Measurements from ENCODE around the gene SEC31A. TPM values are rescaled to one million over a fixed set of nuclear protein-coding genes. Genes with fewer than 3 reads are reported as not detected.
A peak's percentile ranks its signal among the peaks of the same experiment; 100 is the strongest.

Gene SEC31A
- polyA plus RNA-seq, 1 of the 3 experiments (the other 2 are of a cell fraction), result 147 TPM

GRCh38 chr4:82898322-82899243 lies 7.6 kb upstream of the SEC31A start (continued):
- TF ChIP-seq RCOR1 (IDR thresholded peaks at IDR 0.05; ENCODE audit: low read length), result no peak

GRCh38 chr4:82896755-82897154 lies 5.8 kb upstream of the SEC31A start:
- H3K4me3 ChIP-seq (ENCODE audit: low read depth in 2 of 2, low read length in 1 of 2), result 0 out of 4 replicates have a peak overlapping the region, but pooled peaks of 1 of the 2 experiments have one; percentile 97
- H4K20me1 ChIP-seq (ENCODE audit: insufficient read depth), result peaks cover 11% of the 10 kb centered on the region; the same call in 1 of the 2 replicates
- peak overlapping the region; percentile 83; the same call in 1 of the 2 replicates for H3K4me2 ChIP-seq
- no peak for DNase-seq
- 77% methylated on average over 1 of the region's 1 CpG for WGBS (ENCODE audit: low lambda C conversion rate)
- no peak overlapping the region for H2AFZ ChIP-seq (ENCODE audit: low read depth)
- no peaks in the 10 kb centered on the region for H3K9me2 ChIP-seq
- H3K79me2 ChIP-seq (ENCODE audit: insufficient read depth), result peaks cover 80% of the 10 kb centered on the region
- H3K27me3 ChIP-seq (ENCODE audit: insufficient read depth), result no peaks in the 10 kb centered on the region
- H3K9me3 ChIP-seq, result no peaks in the 10 kb centered on the region
- TF ChIP-seq ELF1 (IDR thresholded peaks at IDR 0.05) (no peak), YY1 (IDR thresholded peaks at IDR 0.05; ENCODE audit: low read depth) (no peak), GABPA (IDR thresholded peaks at IDR 0.05; ENCODE audit: low read depth) (no peak), RAD21 (IDR thresholded peaks at IDR 0.05; ENCODE audit: low read length) (no peak), ZBTB33 (IDR thresholded peaks at IDR 0.05; ENCODE audit: borderline replicate concordance, low read depth) (no peak), IRF3 (IDR thresholded peaks at IDR 0.05; ENCODE audit: low read depth, low read length) (no peak), NFIC (IDR thresholded peaks at IDR 0.05; ENCODE audit: borderline replicate concordance) (no peak), RCOR1 (IDR thresholded peaks at IDR 0.05; ENCODE audit: low read length) (no peak), JUND (IDR thresholded peaks at IDR 0.05) (no peak), FOXM1 (IDR thresholded peaks at IDR 0.05; ENCODE audit: low read depth) (no peak), TCF12 (IDR thresholded peaks at IDR 0.05) (no peak)
- ChIA-PET POLR2A (no interaction called here), CTCF (interaction anchor here (1.2 kb wide), 1 partner anchor 44 kb away, joined by 6 read pairs; no protein-coding TSS in a partner anchor)
- H3K9ac ChIP-seq, result peak overlapping the region; percentile 87; the same call in 1 of the 2 replicates
- H3F3A ChIP-seq (replicated peaks; ENCODE audit: insufficient read depth), result peaks cover 53% of the 10 kb centered on the region
- H3K4me1 ChIP-seq (ENCODE audit: control insufficient read depth in 1 of 2, insufficient read depth in 2 of 2, low read depth in 1 of 2, low read length in 1 of 2), result peaks cover 5 to 8% of the 10 kb centered on the region in 2 experiments; a peak in 3 of 4 replicates
- H3K27ac ChIP-seq (ENCODE audit: low read depth in 2 of 2, low read length in 1 of 2), result 0 out of 4 replicates have a peak overlapping the region, but pooled peaks of 1 of the 2 experiments have one; percentile 98
- peaks cover 44 to 51% of the 10 kb centered on the region in 2 experiments for H3K36me3 ChIP-seq (replicated peaks in 1 of 2; ENCODE audit: control insufficient read depth in 1 of 2, insufficient read depth in 2 of 2, low read length in 1 of 2)

GRCh38 chr4:82893942-82894341 lies 3.0 kb upstream of the SEC31A start:
- H3K9me2 ChIP-seq, result no peaks in the 10 kb centered on the region
- no peaks in the 10 kb centered on the region for H3K9me3 ChIP-seq
- H3K79me2 ChIP-seq (ENCODE audit: insufficient read depth), result peaks cover 81% of the 10 kb centered on the region
- H3K4me2 ChIP-seq, result no peak overlapping the region
- H3K27me3 ChIP-seq (ENCODE audit: insufficient read depth), result no peaks in the 10 kb centered on the region
- TF ChIP-seq TAF1 (IDR thresholded peaks at IDR 0.05; ENCODE audit: borderline replicate concordance, low read depth, low read length) (no peak), MXI1 (IDR thresholded peaks at IDR 0.05; ENCODE audit: low read depth, low read length) (no peak), NFIC (IDR thresholded peaks at IDR 0.05; ENCODE audit: borderline replicate concordance) (no peak), SMC3 (IDR thresholded peaks at IDR 0.05; ENCODE audit: low read depth, low read length) (no peak)
- no peak overlapping the region for H3K27ac ChIP-seq (ENCODE audit: low read depth in 2 of 2, low read length in 1 of 2)
- ChIA-PET CTCF (no interaction called here), POLR2A (no interaction called here)
- peaks cover 44% of the 10 kb centered on the region for H3F3A ChIP-seq (replicated peaks; ENCODE audit: insufficient read depth)
- no peak overlapping the region for H2AFZ ChIP-seq (ENCODE audit: low read depth)
- WGBS (ENCODE audit: low lambda C conversion rate), result 96% methylated on average over 3 of the region's 3 CpGs
- H3K4me1 ChIP-seq (ENCODE audit: control insufficient read depth in 1 of 2, insufficient read depth in 2 of 2, low read depth in 1 of 2, low read length in 1 of 2), result peaks cover 5 to 12% of the 10 kb centered on the region in 2 experiments; a peak in 3 of 4 replicates
- H3K4me3 ChIP-seq (ENCODE audit: low read depth in 2 of 2, low read length in 1 of 2), result no peak overlapping the region
- DNase-seq, result no peak
- H3K36me3 ChIP-seq (replicated peaks in 1 of 2; ENCODE audit: control insufficient read depth in 1 of 2, insufficient read depth in 2 of 2, low read length in 1 of 2), result peaks cover 44 to 54% of the 10 kb centered on the region in 2 experiments
- H3K9ac ChIP-seq, result no peak overlapping the region
- H4K20me1 ChIP-seq (ENCODE audit: insufficient read depth), result peaks cover 21% of the 10 kb centered on the region

Measured in SK-N-SH (cell line).